G401.6 (cell line): ENCODE data around the gene CDC25C.
"Not testable (repeated sequence)": the region's sequence is repeated elsewhere in the genome, so short reads cannot be mapped to it uniquely, and the experiment has no call there.

Experiments used
- FAIRE-seq: peaks from 2 replicates; lab custom pipeline; 2012; peaks lifted over from hg19 to GRCh38; lab: Jason Lieb, UNC

CDC25C gene

DNA sequence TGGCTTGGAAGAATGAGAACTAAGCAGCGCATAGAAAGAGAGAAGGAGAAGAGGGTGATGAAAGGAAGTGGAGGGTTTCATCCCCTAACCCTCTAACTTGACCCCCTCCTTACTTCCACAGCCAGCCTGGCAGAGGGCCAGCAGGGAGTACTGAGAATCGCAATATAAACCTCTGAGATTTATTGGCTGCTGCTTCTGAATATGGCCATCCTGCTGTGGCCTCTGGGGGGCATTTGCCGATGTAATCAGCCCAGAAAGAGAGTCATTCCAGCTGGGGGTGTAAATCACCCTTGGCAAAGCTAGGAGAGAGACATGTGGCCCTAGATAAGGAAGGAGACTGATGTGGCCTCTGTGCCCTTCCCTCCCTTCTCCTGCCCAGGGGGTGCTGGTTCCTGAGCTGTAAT lies 56.2 kb downstream of the CDC25C start:
- no peak for FAIRE-seq

DNA sequence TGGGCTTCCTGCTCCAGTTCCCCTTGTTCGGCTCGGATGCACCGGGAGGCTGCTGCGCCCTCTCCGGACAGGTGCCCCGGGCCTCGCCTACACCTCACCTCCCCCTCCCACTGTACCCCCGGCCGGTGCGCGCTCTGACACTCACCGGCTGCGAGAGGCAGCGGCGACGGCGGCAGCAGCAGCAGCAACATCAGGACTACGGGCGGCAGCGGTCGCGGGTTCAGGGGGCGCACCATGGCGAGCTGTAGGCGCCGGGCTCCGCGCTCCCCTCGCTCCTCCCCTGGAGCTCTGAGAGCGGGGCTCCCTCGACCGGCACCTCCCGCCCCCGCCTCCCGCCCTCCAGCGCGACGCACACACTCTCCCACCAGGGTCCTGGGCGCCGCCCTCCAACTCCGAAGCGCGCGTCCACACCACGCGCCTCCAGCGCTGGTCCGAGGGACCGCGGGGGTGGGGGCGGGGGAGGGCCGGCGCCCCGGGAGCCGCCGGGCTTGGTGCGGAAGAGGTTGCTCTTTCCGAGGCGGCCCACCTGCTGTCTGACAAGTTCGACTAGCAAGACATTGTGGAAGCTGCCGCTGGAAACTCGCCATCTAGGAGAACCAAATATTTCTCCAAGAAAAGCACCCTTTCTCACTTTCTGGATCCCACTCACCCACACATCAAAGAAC lies 57.3 kb downstream of the CDC25C start, which contains the start of gene GFRA3:
GFRA3 (minus strand) TSS at position 433 of the 665 bp plus-strand sequence; CDS start at position 236, 197 bp downstream.
- no peak for FAIRE-seq

DNA sequence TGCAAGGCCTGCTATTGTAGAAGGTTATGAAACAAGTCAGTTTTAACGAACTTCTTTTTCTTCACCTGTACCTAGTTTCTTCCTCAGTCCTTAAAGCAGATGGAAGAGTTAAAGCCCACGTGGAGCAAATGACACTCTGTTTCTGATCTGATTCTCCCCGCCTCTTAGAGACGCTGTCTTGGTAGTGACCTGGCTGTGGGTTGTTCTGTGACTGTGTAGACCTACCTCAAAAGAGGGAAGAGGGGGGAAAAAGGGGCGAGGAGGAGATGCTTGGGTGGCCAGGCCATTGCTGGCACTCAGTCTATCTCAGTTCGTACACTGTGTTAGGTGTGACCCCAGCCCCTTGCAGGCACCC lies 57.8 kb downstream of the CDC25C start:
- FAIRE-seq, result no peak

DNA sequence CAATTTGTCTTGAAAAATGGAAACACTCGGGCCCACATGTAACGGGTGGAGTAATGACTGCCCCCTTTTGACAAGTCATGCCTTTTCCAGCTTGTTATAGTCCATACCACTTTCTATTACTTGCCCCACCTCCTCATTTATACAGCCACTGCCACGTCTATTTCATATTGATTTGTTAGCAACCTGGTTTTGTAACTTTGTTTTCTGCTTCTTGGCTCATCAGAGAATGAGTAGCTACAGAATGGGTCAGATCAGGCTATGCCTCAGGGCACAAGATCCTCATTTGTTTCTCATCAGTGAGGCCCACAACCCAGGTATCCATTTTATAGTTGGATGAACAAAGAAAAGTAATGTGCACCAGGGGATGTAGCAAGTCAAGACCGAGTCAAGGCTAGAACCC lies 58.9 kb downstream of the CDC25C start:
- FAIRE-seq, result no peak

DNA sequence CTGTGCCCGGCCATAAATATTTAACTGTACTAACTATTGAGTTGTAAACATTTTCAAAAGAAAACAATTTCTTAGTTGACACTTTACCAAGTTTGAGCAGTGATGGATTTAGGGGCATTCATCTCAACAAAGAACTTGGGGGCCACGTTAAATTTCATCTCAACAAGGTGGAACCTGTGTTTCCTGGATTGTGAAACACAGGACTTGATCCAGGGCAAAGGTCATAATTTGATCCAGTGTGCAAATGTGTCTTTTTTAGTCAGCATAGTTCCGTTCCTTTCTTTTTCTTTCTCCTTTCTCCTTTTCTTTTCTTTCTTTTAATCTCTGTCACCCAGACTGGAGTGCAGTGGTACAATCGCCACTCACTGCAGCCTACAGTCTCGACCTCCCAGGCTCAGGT lies 60.3 kb downstream of the CDC25C start:
- FAIRE-seq, result no peak

DNA sequence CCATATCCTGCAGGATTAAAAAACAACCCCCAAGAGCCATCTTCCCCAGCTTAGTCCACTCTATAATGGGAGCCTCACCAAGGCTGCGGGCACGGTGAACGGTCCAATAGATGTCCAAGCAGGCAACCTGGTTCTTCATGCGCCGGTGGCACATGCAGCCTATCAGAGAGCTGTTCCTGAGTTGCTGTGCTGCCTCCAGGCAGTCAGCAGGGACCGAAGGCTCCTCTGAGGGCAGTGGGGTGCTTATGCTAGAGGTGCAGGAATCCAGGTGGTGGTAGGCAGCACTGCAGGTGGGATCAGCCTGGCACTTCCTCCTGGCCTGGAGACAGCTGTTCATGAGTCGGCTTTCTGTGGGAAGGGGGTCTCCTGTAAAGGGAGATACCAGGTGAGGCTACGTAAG lies 67.4 kb downstream of the CDC25C start:
- FAIRE-seq, result no peak

DNA sequence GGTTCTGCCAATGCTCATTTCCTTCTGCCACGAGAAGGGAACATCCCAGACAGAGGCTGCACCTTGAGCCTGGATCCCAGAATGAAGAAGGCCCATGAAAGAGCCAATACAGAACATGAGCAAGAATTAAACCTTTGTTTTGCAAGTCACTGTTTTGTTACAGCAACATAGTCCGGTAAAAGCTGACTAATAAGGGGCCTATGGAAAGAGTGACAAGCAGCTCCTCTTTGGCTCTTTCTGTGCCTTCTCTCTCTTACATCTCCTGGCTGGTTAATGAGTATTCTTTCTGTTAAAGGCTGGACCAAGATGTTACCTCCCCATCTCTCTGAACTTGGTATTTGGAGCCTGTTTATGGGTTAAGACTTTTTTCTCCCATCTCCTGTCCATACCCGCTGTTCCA lies 68.0 kb downstream of the CDC25C start:
- FAIRE-seq, result no peak

DNA sequence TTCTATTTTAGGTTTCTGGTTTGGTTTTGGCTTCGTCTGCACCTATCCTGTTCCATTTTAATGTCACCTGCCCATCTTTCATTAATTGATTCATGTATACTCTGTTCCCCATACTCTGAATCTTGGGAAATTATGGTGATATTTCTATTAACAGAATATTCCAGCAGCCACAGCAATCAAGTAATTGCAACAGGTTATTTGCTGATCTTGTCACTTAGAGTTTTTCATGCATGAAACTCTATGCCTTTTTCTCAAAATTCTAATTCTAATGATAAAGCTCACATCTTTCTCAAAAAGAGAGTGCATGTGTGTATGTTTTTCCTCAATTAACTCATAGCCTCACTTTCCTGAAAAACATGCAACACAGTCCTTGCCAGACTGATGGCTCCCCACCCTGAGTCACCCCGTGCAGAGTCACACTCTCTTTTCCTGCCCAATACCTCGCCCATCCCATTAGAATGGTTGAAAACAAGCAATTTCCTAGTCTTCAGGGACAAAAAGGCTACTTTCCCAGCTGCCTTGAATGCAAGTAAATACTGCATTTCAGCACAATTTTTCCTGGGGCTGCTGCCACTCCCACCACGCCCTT lies 72.8 kb downstream of the CDC25C start:
- FAIRE-seq, result no peak

DNA sequence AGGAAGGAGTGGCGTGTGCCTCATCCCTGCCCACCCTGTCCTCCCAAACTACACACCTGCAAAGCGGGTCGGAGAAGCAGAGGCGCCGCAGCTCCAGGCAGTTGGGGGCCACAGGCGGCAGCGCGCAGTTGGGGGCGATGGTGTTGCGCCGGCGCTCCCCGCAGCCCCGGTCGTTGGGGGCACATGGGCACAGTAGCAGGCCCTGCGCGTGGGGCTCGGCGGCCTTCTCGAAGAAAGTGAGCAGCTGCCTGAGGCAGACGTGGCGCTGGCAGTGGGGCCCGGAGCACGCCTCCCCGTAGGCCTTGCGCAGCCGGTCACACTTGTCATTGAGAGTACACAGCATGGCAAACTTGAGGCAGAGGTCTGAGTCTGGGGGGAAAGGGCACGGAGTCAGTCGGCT lies 74.0 kb downstream of the CDC25C start:
- FAIRE-seq, result no peak

DNA sequence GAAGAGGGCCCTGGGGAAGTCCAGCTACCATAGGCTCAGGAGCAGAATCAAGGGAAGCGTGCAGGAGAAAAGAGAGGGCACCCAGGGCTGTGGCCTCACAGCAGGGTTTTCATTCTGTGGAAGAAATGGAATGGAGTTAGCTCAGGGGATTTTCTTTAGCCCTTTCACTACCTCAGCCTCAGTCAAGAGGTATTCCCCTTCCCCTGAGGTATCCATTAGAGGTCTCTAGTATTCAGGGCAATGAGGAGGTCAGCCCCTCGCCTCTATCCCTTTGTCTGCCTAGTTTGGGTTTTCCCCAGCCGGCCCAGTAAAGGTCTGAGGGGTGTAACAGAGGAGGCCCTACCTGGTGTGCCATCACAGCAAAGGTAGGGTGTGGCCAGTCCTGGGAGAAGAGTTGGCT lies 78.7 kb downstream of the CDC25C start:
- FAIRE-seq, result no peak

DNA sequence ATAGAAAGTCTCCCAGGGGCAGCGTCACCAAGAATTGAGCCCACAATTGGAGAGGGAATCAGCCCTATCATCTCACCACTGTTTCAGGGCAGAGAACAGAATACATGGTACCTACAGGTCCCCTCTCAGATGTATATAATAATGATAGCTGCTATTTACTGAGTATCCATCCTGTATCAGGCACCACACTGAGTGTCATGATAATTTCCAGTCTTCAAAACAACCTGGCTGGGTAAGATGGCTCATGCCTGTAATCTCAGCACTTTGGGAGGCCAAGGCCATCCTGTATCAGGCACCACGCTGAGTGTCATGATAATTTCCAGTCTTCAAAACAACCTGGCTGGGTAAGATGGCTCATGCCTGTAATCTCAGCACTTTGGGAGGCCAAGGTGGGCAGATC lies 83.8 kb downstream of the CDC25C start:
- not testable (repeated sequence) for FAIRE-seq

DNA sequence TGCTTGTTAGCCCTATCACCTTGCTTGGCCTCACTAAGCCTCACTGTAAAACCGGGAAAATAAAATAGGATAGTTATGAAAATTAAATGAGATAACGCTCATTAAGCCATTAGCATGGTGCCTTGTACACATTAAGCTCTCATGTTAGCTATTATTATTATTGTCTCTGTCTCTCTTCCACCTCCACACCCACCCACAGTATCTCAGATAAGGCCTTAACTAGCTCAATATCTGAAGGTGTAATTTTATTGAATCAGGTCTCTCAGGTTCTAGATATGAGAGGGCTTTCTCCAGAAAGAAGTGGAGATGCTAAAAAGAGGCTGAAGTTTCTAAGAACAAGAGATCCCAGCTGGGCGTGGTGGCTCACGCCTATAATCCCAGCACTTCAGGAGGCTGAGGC lies 84.8 kb downstream of the CDC25C start:
- no peak for FAIRE-seq

DNA sequence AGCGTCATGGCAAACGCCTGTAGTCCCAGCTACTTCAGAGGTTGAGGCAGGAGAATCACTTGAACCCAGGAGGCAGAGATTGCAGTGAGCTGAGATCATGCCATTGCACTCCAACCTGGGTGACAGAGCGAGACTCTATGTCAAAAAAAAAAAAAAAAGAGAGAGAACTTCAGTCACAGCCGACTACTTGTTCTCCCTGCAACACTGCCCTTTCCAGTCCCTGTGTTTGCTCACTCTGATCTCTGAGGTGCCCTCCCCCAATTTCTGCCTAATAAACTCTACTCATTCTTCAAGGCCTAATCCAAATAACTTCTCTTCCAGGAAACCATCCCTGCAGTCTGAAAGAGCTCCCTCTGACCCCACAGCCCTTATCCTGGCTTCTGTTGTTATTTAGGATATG lies 85.3 kb downstream of the CDC25C start:
- FAIRE-seq, result no peak

DNA sequence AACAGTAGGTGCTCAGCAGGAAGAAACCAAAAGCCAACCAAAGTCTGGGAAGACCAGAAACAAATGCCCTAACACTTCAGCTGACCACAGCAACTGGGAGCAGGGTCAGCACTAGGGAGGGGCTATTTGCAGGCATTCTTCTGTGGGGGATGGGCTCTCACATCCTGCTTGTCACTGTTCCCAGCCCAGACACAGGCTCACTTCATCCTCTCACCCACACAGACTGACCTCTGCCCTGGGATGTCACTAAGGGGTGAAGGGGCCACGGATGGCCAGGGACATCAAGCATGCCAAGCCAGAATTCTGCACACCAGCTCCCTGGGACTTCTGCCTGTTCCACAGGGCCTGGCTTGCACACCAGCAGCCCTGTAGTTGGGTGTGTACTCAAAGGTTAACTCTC lies 85.9 kb downstream of the CDC25C start:
- FAIRE-seq, result no peak

DNA sequence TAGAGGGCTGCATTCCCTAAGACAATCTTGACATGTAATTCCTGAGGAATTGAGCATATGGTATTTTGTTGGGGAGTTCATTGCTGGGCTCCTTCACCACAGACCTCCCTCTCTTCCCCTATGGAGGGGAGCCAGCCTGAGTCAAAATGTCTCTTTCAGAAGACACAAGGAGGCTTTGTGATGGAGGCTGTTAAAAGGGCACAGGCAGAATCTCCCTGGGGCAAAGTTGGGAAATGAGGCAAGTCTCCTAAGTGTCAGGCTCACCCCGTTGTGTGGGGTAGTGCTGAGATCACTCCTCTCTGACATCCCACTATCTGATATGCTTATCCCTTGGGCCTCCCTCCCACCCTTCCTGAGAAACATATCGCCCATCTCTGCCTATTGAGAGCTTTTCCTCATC lies 87.8 kb downstream of the CDC25C start:
- FAIRE-seq, result no peak

DNA sequence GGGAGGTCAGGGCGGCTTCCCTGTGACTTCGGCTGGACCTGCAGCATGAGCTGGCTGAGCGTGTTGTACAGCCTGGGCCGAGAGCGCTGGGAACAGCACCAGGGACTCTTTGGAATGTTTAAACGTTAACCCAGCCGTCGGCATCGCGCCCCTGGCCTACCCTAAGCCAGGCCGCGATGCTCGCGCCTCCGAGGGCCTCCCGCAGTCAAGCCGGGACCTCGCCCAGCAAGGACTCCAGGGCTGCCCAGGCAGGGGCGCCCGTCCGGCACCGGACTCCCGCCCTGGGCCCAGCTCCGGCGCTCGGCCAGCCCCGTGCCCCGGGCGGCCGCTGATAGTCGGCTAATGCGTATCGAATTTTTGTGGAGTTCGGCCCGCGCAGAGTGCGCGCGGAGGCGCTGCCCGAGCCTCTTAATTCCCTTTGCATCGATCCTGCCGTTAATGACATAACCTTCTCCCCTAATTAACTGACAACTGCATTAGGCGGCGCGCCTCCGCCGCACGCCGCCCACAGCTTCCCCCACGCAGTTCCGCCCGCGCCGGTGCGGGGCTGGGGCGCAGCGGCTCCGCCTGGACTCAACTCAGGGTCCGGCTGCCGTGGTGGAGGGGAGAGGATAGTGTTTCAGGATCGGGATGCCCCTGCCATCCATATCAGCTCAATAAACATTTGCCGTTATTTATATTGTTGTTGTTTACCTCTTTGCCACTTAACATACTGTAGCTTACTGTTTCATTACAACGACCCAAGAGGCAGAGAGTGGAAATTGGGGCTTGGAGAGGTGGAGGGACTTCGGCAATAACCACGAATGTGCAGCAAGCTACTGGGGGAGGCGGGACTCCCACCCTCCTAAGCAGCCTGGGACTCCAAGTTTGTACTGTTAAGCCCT lies 89.7 kb downstream of the CDC25C start:
- FAIRE-seq, result no peak

DNA sequence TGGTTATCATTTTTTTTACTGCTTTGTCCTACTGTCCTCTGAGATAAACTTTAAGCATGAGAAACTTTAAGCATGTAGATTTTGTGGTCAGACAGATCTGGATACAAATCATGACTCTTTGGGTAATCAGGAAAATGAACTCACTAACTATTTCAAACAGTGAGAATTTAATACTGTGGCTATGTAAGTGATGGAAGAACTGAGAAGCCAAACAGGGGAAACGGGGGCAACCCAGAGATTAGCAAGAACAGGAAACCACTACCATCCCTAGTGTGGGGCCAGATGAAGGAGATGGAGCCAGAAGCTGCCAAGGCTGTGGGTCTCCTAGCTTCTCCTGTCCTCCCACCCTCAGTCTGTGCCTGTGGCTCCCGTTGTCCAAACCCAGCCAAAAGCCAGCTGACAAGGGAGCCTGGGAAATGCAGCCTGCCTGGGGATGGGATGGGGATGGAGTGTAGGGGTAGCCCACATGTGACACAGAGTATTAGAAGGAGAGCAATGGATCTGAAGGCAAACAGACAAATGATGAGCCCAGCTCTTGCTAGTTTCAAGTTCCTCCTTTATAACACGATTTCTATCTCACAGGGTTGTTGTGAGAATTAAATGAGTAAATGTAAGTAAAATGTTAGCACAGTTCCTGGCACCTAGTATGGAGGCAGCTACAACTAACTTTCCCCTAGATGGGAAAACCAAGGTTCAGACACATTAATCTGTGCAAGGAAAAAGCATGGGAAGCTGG lies 90.8 kb downstream of the CDC25C start:
- no peak for FAIRE-seq

DNA sequence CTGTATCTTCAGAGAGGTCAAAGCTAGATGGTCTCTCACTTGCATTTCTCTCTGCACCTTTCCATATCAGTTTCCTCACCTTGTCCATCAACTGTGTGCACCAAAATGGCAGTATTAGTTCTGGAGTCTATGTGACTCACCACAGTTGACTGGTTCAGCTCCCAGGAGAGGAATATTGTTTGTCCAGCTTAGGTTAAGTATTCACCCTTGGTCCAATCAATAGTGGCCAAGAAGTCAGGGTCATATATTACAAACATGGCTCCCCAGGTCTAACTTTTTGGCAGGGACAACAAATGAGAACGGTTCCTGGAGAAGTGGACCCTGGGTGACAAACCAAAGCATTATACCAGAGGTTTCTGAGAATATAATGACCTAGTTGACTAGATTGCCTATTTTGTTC lies 93.6 kb downstream of the CDC25C start:
- FAIRE-seq, result no peak
